DMS 273 (cell line): ENCODE data around the gene PLOD3.
A peak's percentile ranks its signal among the peaks of the same experiment; 100 is the strongest.
"Not testable (repeated sequence)": the region's sequence is repeated elsewhere in the genome, so short reads cannot be mapped to it uniquely, and the experiment has no call there.

Source experiments
- DNase-seq: peaks from one replicate; lab custom pipeline; 2025; ENCODE audit not compliant: unreplicated experiment; lab: John Stamatoyannopoulos, UW

The PLOD3 gene

DNA sequence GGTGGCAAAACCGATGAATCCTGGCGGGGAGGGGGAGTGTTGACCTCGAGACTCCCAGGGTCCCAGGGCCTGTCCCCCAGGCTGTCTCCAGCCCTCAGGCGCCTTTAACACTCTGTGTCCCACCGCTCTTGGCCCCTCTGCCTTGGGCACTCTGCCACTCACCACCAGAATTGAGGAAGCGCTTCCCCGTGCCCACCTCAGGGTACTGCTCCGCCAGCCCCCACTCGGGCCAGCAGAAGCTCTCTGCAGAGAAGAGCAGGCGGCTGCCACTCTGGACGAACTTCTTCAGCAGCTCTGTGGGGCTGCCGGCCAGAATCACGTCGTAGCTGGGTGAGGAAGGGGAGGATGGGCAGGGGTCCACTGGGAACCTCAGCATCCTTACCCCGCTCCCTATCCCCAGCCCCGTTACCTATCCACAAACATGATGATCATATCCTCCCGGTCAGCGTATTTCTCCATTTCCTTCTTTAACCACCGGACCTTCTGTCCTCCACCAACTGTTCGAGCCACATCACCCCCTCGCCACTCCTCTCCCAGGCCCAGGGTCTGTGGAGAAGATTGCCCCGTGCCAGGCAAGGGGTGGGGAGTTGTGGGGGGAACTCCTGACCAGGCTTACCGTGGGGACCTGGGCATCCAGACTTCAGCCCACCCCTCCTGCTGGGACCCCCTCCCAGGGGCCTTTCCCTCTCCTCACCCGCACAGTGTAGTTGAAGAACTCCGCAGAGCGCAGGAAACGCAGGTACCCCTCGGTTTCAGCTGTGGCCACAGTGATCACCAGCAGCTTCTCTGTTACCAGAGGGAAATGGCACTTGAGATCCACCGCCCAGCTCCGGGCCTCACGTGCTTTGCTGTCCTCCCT lies 1.2 kb downstream of the PLOD3 start:
- no peak for DNase-seq

DNA sequence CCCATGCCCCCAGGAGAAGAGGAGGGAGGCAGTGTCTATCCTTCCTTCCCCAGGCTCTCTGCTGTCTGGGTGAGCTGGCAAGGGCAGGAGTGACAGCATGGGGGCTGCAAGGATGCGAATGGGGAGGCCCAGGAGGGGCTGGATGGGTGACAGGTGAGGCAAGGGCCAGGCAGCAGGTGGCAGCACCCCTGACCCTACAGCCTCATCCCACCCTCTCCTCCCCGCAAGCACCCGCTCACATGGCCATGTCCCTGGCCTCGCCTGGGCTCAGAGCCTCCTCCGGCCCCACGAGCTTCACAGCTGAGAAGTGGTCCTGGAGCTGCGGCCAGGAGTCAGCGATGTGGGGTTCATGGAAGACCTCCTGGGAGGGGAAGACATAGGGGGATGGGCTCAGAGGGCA lies 5.4 kb downstream of the PLOD3 start:
- DNase-seq, result no peak

DNA sequence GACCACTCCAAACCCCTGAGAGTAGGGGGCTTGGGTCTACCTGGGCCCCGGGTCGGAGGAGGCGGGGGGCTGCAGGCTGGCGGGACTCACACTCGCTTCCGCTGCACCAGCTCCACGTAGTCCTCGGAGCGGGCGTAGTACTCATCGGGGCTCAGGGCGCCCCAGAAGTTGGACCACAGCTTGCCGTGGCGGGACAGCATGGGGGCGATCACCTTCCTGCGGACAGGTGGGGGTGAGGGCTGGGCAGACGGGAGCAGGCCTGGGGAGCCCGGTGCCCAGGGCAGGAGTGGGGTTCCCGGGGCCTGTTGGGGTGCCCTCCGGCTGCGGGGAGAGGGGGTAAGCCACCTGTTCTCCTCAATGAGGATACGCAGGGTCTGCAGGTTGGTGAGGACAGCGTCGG lies 5.9 kb downstream of the PLOD3 start:
- DNase-seq, result no peak

DNA sequence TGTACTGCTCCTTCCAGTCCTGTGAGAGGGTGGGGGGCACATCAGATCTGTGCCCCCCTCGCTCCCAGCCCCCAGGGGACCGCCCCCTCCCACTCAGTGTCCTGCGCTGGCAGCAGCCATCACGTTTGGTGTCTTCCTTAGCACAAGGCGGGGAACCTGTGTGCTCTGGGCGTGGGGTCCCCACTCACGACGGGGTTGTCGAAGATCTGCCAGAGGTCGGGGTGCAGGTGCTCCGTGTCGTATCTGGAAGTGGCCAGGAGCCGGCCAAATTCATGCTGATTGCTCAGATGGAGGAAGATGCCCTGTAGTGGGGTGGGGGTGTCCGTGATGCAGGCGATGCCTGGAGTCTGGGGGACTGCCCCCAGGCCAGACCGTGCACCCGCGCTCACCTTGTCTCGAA lies 7.2 kb downstream of the PLOD3 start:
- no peak for DNase-seq

DNA sequence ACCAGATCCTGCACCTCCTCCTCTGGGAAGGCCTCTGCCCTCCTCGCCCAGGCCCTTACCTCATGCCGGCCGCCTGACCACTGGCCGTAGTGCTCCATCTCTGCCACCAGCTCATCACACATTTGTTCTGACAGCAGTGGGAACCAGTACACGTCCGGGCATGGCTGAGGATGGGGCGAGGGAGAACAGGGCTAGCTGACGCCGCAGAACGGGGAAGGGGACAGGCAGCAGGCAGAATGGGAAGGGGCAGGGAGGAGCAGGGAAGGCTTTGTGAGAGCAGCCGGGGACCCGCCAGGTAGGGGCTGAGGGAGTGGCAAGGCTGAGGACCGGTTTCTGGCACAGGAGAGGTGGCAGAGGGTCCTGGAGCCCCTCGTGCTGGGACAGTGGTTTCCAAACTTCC lies 8.6 kb downstream of the PLOD3 start:
- DNase-seq, result no peak

DNA sequence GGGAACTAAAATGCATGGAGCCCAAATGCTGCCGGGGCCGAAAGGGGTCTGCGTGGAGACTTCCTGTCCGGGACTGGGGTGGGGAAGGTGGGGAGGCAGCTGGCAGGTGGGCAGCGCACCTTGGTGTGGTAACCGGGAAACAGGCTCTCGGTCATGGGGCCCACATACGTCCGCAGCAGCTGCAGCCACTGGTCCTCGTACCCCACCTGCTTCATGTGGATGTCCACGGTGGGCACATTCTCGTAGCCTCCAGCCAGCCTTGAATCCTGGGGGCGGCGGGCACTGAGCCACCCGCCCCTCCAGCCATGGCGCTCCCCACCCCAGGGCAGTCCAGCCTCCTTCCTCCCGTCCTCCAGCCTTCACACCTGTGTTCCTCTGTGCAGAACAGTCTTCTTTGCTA lies 9.9 kb downstream of the PLOD3 start:
- no peak for DNase-seq

DNA sequence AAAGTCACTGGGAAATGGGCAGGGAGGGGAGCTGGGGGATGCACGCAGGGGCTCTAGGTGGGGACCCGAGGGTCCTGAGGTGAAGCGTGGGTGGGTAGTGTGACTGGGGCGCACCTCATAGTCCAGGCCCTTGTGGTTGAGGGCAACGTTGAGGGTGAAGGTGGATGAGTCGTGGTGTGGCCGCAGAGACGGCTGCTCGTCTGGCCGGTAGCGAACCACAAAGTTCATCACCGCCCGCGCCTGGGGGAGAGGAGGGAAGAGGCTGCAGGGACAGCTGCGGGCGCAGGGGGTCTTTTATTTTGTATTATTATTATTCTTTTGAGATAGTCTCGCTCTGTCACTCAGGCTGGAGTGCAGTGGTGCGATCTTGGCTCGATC lies 10.7 kb downstream of the PLOD3 start:
- no peak for DNase-seq

DNA sequence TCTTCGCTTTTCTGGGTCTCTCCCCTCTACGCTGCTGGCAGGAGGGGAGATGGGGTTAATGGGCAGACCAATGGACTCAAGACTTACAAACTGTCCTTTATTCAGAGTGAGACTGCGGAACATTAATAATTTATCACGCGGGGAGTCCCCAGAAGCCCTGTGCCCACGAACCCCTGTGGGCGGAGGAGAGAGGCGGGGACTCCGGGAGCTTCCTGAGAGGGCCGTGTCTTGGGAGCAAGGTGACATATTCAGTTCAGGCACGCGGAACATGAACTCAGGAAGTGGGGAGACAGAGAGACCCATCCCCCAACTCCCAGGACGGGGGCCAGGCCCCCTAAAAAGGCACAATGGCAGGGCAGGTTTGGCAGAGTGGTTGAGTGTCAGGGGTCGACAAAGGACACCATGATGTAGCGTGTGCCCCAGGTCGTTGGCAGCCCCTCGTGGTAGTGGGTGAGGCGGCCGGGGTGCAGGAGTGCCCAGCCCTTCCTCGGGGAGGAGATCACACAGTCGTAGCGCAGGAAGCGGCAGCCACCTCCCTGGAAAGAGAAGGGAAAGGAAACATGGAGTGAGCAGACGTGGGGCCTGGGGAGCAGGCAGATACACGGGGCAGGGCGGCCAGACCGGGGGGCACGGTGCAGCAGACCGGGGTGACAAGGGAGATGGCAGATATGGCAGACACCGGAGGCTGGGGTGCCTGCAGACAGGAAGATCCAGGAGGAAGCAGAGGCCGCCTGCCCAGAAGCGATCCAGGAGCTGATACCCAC lies 11.3 kb downstream of the PLOD3 start:
- no peak for DNase-seq

DNA sequence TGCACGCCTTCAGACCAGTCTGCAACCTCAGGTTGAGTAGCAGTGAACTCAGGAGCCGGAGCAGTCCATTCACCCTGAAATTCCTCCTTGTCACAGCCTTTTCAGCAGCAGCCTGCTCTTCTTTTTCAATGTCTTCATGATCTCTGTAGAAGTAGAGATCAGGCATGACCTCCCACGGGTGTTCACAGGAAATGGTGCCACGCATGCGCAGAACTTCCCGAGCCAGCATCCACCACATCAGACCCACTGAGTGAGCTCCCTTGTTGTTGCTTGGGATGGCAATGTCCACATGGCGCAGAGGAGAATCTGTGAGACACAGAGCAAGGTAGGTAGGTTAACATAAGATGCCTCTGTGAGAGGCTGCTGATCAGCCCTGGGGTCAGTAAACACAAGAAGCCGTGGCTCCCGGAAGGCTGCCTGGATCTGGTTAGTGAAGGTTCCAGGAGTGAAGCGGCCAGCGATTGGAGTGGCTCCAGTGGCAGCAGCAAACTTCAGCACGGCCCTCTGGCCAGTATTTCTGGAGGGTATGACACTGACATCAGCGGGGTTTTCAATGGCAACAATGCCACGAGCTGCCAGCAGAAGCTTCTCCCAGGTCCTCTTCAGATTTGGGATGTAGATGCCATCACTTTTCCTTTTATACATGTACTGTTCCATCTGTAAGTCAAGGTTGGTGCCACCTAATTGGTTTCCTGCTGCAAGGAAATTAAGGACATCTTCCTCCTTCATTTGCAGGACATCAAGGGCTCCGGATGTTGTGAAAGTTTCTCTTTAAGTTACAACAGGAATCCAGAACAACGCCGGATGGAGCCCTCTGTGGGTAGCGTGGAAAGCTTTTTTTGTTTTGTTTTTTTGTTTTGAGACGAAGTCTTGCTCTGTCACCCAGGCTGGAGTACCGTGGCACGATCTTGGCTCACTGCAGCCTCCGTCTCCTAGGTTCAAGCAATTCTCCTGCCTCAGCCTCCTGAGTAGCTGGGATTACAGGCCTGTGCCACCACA lies 13.3 kb downstream of the PLOD3 start:
- not testable (repeated sequence) for DNase-seq

DNA sequence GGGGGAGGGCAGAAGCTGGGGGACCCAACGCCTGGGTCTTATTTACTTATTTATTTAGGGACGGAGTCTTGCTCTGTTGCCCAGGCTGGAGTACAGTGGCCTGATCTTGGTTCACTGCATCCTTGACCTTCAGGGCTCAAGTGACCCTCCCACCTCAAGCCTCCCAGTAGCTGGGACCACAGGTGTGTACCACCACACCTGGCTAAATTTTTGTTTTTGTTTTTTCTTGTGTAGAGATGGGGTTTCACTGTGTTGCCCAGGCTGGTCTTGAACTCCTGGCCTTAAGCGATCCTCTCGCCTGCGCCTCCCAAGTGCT lies 14.8 kb downstream of the PLOD3 start:
- DNase-seq, result no peak

DNA sequence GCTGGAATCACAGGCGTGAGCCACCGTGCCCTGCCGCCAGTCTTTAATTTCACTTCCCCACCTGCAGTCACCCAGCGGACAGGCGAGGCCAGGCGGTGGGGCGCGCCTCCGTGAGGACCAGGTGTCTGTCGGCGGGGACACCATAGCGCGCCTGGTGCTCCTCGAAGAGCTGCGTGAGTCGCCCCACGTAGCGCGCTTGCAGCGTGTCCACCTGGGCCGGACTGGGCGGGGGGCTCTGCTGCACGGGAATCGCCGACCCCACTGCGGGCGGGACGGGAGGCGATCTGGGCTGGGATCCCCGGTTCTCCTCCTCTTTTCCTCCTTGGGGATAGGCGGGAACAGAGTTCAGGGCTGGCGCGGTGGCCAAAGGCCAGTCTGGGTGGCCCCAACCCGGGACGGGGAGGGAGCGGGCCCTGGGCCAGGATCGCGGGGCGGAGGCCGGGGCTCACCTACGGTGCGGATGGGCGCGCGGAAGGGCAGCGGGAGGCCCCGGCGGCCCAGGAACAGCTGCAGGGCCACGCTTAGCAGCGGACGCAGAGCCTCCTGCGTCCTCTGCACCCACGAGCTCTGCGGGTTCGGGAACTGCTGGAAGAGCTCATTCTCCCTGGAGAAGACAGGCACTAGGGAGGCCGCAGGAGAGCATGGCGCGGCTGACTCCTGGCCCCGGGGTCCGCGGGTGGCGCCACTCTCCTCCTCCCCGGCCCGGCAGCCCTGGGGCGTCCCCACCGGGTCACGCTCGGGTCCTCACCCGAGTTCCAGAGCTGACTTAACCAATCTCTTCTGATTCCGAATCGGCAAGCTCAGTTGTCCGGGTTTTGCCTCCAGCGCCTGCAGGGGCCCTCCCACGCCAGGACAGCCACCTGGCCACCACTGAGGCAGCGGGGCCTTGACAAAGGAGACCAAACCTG lies 15.4 kb downstream of the PLOD3 start:
- DNase-seq, result peak; percentile 39

DNA sequence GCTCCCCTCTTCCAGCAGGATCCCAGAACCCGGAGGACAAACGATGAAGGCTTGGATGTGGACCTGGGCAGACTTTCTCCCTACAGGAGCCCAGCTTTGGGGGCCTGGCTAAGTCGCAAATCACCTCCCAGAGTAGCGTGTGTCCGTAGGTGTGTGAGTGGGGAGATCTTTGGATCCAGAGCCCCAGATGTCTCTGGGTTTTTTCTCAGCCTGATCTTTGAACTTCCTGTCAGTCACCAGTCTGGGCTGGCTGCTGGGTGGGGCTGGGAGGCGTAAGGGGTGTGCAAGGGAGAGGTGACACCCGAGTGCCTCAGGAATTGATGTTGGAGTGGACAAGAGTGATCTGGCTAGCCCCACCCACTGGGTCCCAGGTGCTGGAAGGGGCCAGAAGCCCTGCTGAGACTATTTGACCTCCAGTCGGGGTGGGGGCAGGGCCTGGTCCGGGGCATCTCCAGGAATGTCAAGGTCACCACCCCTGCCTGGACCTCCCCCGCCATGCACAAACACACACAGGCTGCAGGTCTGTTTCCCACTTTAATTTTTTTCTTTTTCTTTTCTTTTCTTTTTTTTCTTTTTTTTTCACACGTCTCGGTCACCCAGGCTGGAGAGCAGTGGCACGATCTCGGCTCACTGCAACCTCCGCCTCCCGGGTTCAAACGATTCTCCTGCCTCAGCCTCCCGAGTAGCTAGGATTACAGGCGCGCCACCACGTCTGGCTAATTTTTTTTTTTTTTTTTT lies 16.4 kb downstream of the PLOD3 start, which contains the start of gene MOGAT3:
MOGAT3 (minus strand) TSS at position 175 of the 738 bp plus-strand sequence. CDS start 182 bp downstream, outside the sequence.
- DNase-seq, result no peak

DNA sequence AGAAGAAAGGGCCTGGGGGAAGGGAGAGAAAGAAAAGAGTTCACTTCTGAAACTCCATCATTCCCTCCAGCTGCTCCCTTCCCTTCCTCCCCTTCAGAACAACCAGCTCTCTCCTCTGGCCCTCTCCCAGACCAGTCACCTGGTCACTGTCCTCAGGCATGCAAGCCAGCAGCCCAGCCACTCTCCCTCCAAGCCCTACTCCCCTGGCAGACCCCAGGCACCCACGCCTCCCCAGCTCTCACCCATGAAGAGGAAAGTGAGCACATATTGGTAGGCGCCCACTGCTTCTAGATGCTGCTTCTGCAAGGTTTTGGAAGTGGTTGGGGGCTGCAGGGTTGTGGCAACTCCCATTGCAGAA lies 16.9 kb downstream of the PLOD3 start:
- no peak for DNase-seq

DNA sequence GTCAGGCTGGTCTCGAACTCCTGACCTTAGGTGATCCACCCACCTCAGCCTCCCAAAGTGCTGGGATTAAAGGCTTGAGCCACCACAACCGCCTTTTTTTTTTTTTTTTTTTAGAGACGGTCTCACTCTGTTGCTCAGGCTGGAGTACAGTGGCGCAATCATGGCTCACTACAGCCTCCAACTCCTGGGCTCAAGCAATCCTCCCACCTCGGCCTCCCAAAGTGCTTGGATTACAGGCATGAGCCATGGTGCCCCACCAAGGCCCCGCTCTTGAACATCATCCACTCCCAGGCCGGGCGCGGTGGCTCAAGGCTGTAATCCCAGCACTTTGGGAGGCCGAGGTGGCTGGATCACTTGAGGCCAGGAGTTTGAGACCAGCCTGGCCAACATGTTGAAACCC lies 17.9 kb downstream of the PLOD3 start:
- DNase-seq, result not testable (repeated sequence)

DNA sequence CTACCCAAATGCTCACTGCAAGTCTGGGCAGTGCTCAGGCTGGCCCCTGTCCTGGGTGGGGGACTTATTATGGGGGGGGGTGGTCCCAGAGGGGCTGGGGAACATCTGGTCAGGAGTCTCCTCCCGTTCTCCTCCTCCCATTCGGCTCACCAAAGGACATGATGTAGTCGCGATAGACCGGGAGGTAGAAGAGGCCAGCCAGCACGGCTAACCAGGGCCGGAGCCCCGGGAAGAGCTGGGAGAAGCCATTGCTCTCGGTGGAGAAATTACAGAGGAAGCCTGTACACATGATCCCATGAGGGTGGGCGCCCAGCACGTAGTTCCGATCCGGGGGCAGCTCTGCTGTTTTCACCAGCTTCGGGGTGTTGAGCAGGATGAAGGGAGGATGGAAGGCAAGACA lies 18.9 kb downstream of the PLOD3 start:
- no peak for DNase-seq

DNA sequence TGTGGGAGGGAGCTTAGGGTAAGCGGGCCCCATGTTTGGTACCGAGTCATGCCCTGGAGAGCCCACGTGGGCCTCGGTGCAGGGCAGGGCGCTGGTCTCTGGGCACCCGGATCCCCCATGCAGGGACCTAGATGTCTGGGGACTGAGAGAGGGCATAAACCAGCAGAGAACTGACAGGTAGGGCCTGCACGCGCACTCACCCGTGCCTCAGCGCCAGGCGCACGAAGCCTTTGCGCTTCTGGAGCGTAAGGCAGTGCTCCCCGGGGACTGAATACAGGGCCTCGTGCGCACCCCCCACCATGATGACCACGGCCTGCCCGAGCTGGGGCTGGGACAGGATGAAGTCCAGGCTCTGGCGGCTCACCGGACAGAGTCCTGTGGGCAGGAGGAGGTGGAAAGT lies 19.4 kb downstream of the PLOD3 start:
- DNase-seq, result no peak

DNA sequence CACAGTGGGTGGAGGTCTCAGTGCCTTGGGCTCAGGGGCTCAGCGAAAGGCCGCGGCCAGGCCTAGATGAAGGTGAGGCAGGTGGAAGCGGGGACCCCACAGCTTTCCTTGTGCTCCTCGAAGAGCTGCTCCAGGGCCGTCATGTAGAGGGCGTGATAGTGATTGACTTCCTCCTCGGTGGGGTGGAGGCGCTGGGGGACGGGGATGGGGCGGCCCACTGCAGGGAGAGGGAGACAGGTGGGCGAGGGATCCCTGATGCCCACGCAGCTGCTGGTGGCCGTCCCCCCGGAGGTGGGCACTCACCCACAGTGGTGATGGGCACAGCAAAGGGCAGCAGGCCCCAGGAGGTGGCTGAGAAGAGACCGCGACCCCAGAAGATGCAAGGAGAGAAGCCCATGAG lies 21.5 kb downstream of the PLOD3 start:
- DNase-seq, result no peak

DNA sequence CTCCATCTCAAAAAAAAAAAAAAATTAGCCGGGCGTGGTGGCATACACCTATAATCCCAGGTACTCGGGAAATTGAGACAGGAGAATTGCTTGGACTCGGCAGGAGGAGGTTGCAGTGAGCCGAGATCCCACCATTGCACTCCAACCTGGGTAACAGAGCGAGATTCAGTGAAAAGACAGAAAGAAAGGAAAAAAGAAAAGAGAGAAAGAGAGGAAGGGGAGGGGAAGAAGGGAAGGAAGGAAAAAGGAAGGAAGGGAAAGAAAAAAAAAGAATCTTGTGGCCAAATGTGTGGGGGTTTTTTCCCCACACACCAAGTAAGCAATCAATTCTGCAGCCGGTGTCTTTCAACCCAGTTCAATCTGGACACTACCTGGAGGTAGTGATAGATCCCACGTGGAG lies 28.3 kb downstream of the PLOD3 start:
- DNase-seq, result no peak

DNA sequence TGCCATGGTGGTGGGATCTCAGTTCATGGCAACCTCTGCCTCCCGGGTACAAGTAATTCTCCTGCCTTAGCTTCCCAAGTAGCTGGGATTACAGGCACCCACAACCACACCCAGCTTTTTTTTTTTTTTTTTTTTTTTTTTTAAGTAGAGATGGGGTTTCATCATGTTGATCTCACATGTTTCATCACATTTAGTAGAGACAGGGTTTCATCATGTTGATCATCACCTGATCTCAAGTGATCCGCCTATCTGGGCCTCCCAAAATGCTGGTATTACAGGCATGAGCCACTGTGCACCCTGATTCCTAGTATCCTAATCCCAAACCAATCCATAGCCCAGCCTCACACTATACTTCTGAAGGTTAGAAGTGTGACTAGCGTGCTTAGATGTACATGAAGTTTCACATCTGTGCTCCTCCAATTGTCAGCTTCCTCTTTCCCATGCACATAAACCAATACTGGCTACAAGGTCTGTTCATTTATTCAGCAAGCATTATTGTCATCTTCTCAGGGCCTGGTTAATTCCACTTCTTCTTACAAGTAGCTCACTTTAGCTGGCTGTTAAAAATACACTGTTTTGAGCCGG lies 30.4 kb downstream of the PLOD3 start:
- DNase-seq, result no peak
